Loucy (cell line): Measurements from ENCODE around the gene FBXO9.

Source experiments
- EZH2phosphoT487 ChIP-seq: fragments of 200-600 bp; IDR thresholded peaks from 2 replicates; pipeline ENCODE4 v1.6.1; 2018; ENCODE audit warnings: antibody characterized with exemption, mild to moderate bottlenecking, moderate library complexity, borderline replicate concordance
- TF ChIP-seq, protein P1 (sequence below): fragments of 200-600 bp; sonication (generic); conservative IDR thresholded peaks from 2 replicates; pipeline ENCODE4 v1.5.1; 2014; ENCODE audit warnings: mild to moderate bottlenecking, antibody characterized with exemption, low read length

DNA sequence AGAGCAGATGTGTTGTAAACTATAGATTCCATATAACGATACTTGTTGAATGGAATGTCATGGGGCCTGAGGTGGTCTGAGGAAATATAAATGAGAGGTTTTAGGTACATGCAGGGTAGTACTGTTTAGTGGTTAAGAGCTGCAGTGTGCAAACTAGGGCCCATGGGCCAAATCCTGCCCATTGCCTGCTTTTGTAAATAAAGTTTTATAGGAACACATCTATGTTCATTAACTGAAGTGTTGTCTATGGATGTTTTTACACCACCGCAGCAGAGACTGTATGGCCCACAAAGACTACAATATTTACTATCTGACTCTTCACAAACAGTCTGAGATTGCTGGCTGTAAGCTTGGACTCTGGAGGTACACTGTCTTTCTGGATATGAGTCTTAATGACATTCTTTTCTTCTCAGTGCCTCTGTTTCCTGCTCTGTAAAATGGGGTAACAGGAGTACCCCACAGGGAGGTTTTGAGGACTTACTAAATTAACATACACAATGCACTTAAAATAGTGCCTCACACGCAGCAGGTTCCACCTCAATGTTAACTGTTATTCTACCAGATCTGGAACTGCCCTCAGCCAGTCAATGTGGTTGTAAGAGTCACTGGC is 70.9 kb downstream of the FBXO9 start:
- TF ChIP-seq, protein P1, sequence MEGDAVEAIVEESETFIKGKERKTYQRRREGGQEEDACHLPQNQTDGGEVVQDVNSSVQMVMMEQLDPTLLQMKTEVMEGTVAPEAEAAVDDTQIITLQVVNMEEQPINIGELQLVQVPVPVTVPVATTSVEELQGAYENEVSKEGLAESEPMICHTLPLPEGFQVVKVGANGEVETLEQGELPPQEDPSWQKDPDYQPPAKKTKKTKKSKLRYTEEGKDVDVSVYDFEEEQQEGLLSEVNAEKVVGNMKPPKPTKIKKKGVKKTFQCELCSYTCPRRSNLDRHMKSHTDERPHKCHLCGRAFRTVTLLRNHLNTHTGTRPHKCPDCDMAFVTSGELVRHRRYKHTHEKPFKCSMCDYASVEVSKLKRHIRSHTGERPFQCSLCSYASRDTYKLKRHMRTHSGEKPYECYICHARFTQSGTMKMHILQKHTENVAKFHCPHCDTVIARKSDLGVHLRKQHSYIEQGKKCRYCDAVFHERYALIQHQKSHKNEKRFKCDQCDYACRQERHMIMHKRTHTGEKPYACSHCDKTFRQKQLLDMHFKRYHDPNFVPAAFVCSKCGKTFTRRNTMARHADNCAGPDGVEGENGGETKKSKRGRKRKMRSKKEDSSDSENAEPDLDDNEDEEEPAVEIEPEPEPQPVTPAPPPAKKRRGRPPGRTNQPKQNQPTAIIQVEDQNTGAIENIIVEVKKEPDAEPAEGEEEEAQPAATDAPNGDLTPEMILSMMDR, result no peak
- TF ChIP-seq EZH2phosphoT487, result no peak
